Measurements from ENCODE around the gene SLC29A3.
A peak's percentile ranks its signal among the peaks of the same experiment; 100 is the strongest.

Gene SLC29A3

GRCh38 chr10:71299071-71299785, 19.8 kb upstream of the SLC29A3 start:
- ChIA-PET CTCF (no interaction called here), POLR2A (no interaction called here)
- TF ChIP-seq ZNF384 (IDR thresholded peaks at IDR 0.05) = no peak
- no peak for TF ChIP-seq ARNT (IDR thresholded peaks at IDR 0.05)
- no peak for TF ChIP-seq TARDBP (IDR thresholded peaks at IDR 0.05)
- TF ChIP-seq FOXK2 (IDR thresholded peaks at IDR 0.05) = no peak
- no peak for TF ChIP-seq ELF4 (IDR thresholded peaks at IDR 0.05)
- no peak for TF ChIP-seq CTBP1 (IDR thresholded peaks at IDR 0.05; ENCODE audit: borderline replicate concordance)
- TF ChIP-seq, protein P1, sequence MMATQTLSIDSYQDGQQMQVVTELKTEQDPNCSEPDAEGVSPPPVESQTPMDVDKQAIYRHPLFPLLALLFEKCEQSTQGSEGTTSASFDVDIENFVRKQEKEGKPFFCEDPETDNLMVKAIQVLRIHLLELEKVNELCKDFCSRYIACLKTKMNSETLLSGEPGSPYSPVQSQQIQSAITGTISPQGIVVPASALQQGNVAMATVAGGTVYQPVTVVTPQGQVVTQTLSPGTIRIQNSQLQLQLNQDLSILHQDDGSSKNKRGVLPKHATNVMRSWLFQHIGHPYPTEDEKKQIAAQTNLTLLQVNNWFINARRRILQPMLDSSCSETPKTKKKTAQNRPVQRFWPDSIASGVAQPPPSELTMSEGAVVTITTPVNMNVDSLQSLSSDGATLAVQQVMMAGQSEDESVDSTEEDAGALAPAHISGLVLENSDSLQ (IDR thresholded peaks at IDR 0.05) = no peak
- no peak for TF ChIP-seq FOXM1 (IDR thresholded peaks at IDR 0.05; ENCODE audit: borderline replicate concordance)
- no peak for TF ChIP-seq L3MBTL2 (conservative IDR thresholded peaks at IDR 0.05)
- DNase-seq (ENCODE audit: extremely low spot score) = no peak

- POLR2A ChIA-PET = no interaction called here
- no peak for DNase-seq (ENCODE audit: extremely low spot score)
- TF ChIP-seq FOXA1 (IDR thresholded peaks at IDR 0.05) (no peak), TARDBP (IDR thresholded peaks at IDR 0.05) (no peak), L3MBTL2 (conservative IDR thresholded peaks at IDR 0.05) (no peak), FOXK2 (IDR thresholded peaks at IDR 0.05) (no peak), LEF1 (IDR thresholded peaks at IDR 0.05; ENCODE audit: borderline replicate concordance) (no peak), FOXM1 (IDR thresholded peaks at IDR 0.05; ENCODE audit: borderline replicate concordance) (no peak), BHLHE40 (IDR thresholded peaks at IDR 0.05; ENCODE audit: borderline replicate concordance) (no peak), SP1 (IDR thresholded peaks at IDR 0.05) (no peak), ARNT (IDR thresholded peaks at IDR 0.05) (no peak), HDGF (IDR thresholded peaks at IDR 0.05; ENCODE audit: borderline replicate concordance) (no peak)
- TF ChIP-seq, protein P1 (IDR thresholded peaks at IDR 0.05) = no peak
- CTCF ChIA-PET = no interaction called here
Measured at GRCh38 chr10:71300555-71301370, 18.3 kb upstream of the SLC29A3 start.

- TF ChIP-seq NFRKB (IDR thresholded peaks at IDR 0.05) = no peak
- TF ChIP-seq ELF4 (IDR thresholded peaks at IDR 0.05) = no peak
- TF ChIP-seq HDGF (IDR thresholded peaks at IDR 0.05; ENCODE audit: borderline replicate concordance) = no peak
- no peak for TF ChIP-seq BHLHE40 (IDR thresholded peaks at IDR 0.05; ENCODE audit: borderline replicate concordance)
- TF ChIP-seq SP1 (IDR thresholded peaks at IDR 0.05) = no peak
- no peak for TF ChIP-seq FOXK2 (IDR thresholded peaks at IDR 0.05)
- TF ChIP-seq ARNT (IDR thresholded peaks at IDR 0.05) = no peak
- TF ChIP-seq TARDBP (IDR thresholded peaks at IDR 0.05) = no peak
- TF ChIP-seq CTBP1 (IDR thresholded peaks at IDR 0.05; ENCODE audit: borderline replicate concordance) = no peak
- no peak for TF ChIP-seq FOXA1 (IDR thresholded peaks at IDR 0.05)
- TF ChIP-seq SUZ12 (IDR thresholded peaks at IDR 0.05) = no peak
- TF ChIP-seq ZNF384 (IDR thresholded peaks at IDR 0.05) = no peak
- no peak for TF ChIP-seq L3MBTL2 (conservative IDR thresholded peaks at IDR 0.05)
- TF ChIP-seq LEF1 (IDR thresholded peaks at IDR 0.05; ENCODE audit: borderline replicate concordance) = no peak
- TF ChIP-seq, protein P1 (IDR thresholded peaks at IDR 0.05) = no peak
- no peak for TF ChIP-seq FOXM1 (IDR thresholded peaks at IDR 0.05; ENCODE audit: borderline replicate concordance)
- no peak for DNase-seq (ENCODE audit: extremely low spot score)
- ChIA-PET POLR2A (no interaction called here), CTCF (no interaction called here)
Measured at GRCh38 chr10:71301371-71301916, 17.6 kb upstream of the SLC29A3 start.

- DNase-seq (ENCODE audit: extremely low spot score) = no peak
- TF ChIP-seq ELF4 (IDR thresholded peaks at IDR 0.05) (no peak), TARDBP (IDR thresholded peaks at IDR 0.05) (no peak), NFRKB (IDR thresholded peaks at IDR 0.05) (no peak)
- ChIA-PET CTCF (no interaction called here), POLR2A (no interaction called here)
Measured at GRCh38 chr10:71302451-71302850, 16.6 kb upstream of the SLC29A3 start.

DNA sequence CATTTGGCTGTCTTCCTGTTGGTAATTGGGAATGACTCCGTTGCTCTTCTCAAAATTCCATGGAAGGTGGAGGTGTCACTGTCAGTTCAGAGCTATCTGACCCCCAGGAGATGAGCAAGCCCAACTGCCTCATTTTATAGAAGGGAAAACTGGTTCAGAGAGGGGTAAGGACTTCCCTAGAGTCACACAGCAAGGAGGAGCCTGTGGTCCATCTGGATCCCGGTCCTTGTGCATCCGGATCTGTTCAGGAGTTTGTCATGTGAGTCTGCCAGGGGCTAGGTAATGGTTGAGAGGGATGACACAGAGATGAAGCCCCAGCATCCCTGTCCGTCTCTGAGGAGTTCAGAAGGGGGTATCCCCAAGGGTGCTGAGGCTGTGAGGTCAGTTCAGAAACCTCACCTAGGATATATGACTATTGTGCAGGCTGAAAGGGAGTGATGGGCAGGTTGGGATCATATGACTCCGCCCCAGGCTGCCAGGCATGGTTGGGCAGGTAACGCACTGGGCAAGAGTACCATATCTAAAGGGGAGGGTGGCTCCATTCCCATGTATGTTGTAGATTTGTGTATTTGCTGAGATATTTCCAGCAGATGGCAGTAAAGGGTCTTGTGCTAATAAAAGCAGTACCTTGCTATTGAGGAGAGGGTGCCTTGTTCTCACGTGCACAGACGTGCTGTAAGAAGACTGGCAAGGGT, 16.0 kb upstream of the SLC29A3 start:
- ChIA-PET CTCF (no interaction called here), POLR2A (no interaction called here)
- TF ChIP-seq TARDBP (IDR thresholded peaks at IDR 0.05) (no peak), FOXM1 (IDR thresholded peaks at IDR 0.05; ENCODE audit: borderline replicate concordance) (no peak), BHLHE40 (IDR thresholded peaks at IDR 0.05; ENCODE audit: borderline replicate concordance) (no peak), LEF1 (IDR thresholded peaks at IDR 0.05; ENCODE audit: borderline replicate concordance) (no peak), CTBP1 (IDR thresholded peaks at IDR 0.05; ENCODE audit: borderline replicate concordance) (no peak), HDGF (IDR thresholded peaks at IDR 0.05; ENCODE audit: borderline replicate concordance) (no peak), FOXA1 (IDR thresholded peaks at IDR 0.05) (no peak), NFRKB (IDR thresholded peaks at IDR 0.05) (no peak), SUZ12 (IDR thresholded peaks at IDR 0.05) (no peak), ARNT (IDR thresholded peaks at IDR 0.05) (no peak), ELF4 (IDR thresholded peaks at IDR 0.05) (no peak), SP1 (IDR thresholded peaks at IDR 0.05) (no peak), L3MBTL2 (conservative IDR thresholded peaks at IDR 0.05) (no peak), FOXK2 (IDR thresholded peaks at IDR 0.05) (no peak), ZNF384 (IDR thresholded peaks at IDR 0.05) (no peak)
- TF ChIP-seq, protein P1 (IDR thresholded peaks at IDR 0.05) = no peak
- DNase-seq (ENCODE audit: extremely low spot score) = peak; percentile 65

Measured in HEK293T (cell line).